MM.1S (cell line): ENCODE data around the gene C21orf58.

Experiments used
- EZH2 ChIP-seq: fragments of 300-600 bp; sonication (generic); optimal IDR thresholded peaks from 2 replicates; pipeline ENCODE3; 2017; ENCODE audit warnings: low read depth, mild to moderate bottlenecking, antibody characterized with exemption, low read length, mixed read lengths
- TF ChIP-seq, protein P1 (sequence below): fragments of 300-600 bp; sonication (generic); IDR thresholded peaks from 2 replicates; pipeline ENCODE4 v1.5.1; 2016; ENCODE audit warnings: antibody characterized with exemption, low read length, mixed read lengths

DNA sequence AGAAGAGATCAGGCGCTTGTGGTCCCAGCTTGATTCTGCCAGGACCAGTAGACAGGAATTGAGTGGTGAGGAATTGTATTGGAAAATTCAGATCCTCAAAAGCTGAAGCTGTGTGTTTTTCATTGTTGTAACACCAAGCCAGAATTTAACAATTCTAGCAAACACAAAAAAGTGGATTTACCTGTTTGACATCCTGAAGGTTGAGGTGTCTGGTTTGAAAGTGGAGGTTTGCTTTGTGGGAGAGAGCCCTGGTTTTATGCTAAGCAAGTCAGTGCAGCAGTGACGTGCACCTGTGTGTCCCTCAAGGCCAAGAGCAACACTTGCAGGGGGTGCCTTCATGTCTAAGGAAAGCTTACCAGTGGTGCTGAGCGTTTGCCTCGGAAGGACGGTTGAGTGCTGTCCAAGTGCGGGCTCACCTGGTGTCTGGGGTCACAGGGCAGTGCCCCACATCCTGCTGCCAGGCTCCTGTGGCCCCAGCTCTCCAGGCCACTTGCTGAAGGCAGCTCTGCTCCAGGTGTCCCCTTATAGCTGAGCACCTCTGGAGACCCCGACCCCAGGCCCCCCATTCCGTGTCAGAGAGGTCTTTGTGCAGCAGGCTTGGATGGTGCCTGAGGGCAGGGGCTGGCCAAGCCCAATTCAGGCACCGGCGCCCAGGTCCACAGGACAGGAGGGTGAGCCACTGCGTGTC is 27.9 kb upstream of the C21orf58 start:
- TF ChIP-seq, protein P1, sequence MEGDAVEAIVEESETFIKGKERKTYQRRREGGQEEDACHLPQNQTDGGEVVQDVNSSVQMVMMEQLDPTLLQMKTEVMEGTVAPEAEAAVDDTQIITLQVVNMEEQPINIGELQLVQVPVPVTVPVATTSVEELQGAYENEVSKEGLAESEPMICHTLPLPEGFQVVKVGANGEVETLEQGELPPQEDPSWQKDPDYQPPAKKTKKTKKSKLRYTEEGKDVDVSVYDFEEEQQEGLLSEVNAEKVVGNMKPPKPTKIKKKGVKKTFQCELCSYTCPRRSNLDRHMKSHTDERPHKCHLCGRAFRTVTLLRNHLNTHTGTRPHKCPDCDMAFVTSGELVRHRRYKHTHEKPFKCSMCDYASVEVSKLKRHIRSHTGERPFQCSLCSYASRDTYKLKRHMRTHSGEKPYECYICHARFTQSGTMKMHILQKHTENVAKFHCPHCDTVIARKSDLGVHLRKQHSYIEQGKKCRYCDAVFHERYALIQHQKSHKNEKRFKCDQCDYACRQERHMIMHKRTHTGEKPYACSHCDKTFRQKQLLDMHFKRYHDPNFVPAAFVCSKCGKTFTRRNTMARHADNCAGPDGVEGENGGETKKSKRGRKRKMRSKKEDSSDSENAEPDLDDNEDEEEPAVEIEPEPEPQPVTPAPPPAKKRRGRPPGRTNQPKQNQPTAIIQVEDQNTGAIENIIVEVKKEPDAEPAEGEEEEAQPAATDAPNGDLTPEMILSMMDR, result no peak
- TF ChIP-seq EZH2, result no peak
